ACC112 (cell line): ENCODE measurements around the gene ERGIC1.

ENCODE experiments used
- H2AFZ ChIP-seq: fragments of 200-600 bp; sonication (generic); one replicate; pipeline ENCODE4 v1.6.0; 2017; ENCODE audit warnings: antibody characterized with exemption, low read length; ENCODE audit not compliant: unreplicated experiment
- H3K27ac ChIP-seq: fragments of 200-600 bp; sonication (generic); 2 replicates; pipeline ENCODE4 v1.5.1; 2014; ENCODE audit warnings: low read depth, mild to moderate bottlenecking, antibody characterized with exemption, low read length, moderate library complexity
- H3K27me3 ChIP-seq: fragments of 200-600 bp; sonication (generic); 2 replicates; pipeline ENCODE4 v1.6.1; 2014; ENCODE audit warnings: mild to moderate bottlenecking, antibody characterized with exemption, low read length, moderate library complexity, mixed read lengths; ENCODE audit not compliant: insufficient read depth
- H3K36me3 ChIP-seq: fragments of 200-600 bp; sonication (generic); 2 replicates; pipeline ENCODE4 v1.6.1; 2016; ENCODE audit warnings: mild to moderate bottlenecking, antibody characterized with exemption, low read length, moderate library complexity, mixed read lengths; ENCODE audit not compliant: insufficient read depth
- H3K4me1 ChIP-seq: fragments of 200-600 bp; sonication (generic); one replicate; pipeline ENCODE4 v1.6.1; 2016; ENCODE audit warnings: low read length, mixed read lengths; ENCODE audit not compliant: insufficient read depth, unreplicated experiment, control insufficient read depth
- H3K4me3 ChIP-seq: fragments of 200-600 bp; sonication (generic); 2 replicates; pipeline ENCODE4 v1.5.1; 2014; ENCODE audit warnings: mild to moderate bottlenecking, low read depth, low read length
- H3K79me2 ChIP-seq: fragments of 200-600 bp; sonication (generic); one replicate; pipeline ENCODE4 v1.6.0; 2016; ENCODE audit warnings: low read length; ENCODE audit not compliant: control insufficient read depth, unreplicated experiment, insufficient read depth

The ERGIC1 gene

GRCh38 chr5:172959824-172960799 lies 126.1 kb downstream of the ERGIC1 start:
- Histone ChIP-seq H3K4me3 (peak overlapping the region; percentile 86), H3K27ac (peak overlapping the region; percentile 74), H2AFZ (peak overlapping the region; percentile 3), H3K36me3 (no peaks in the 10 kb centered on the region), H3K4me1 (peaks cover 22% of the 10 kb centered on the region), H3K27me3 (no peaks in the 10 kb centered on the region), H3K79me2 (peaks cover 21% of the 10 kb centered on the region)

GRCh38 chr5:172969921-172970320 lies 135.9 kb downstream of the ERGIC1 start:
- no peaks in the 10 kb centered on the region for H3K4me1 ChIP-seq
- no peak overlapping the region for H3K27ac ChIP-seq

GRCh38 chr5:172971482-172971881 lies 137.4 kb downstream of the ERGIC1 start:
- no peak overlapping the region for H3K27ac ChIP-seq
- H3K4me3 ChIP-seq = no peak overlapping the region
- no peaks in the 10 kb centered on the region for H3K27me3 ChIP-seq
- H3K4me1 ChIP-seq = no peaks in the 10 kb centered on the region
- H3K36me3 ChIP-seq = no peaks in the 10 kb centered on the region; the same call in 1 of the 2 replicates
- no peaks in the 10 kb centered on the region for H3K79me2 ChIP-seq
- no peak overlapping the region for H2AFZ ChIP-seq

More at GRCh38 chr5:172969921-172970320, 135.9 kb downstream of the ERGIC1 start:
- Histone ChIP-seq H3K79me2 (peaks cover 4% of the 10 kb centered on the region), H3K4me3 (no peak overlapping the region), H2AFZ (no peak overlapping the region), H3K36me3 (no peaks in the 10 kb centered on the region; the same call in 1 of the 2 replicates), H3K27me3 (no peaks in the 10 kb centered on the region)

- Histone ChIP-seq H3K36me3 (no peaks in the 10 kb centered on the region; the same call in 1 of the 2 replicates), H3K4me1 (no peaks in the 10 kb centered on the region), H2AFZ (no peak overlapping the region), H3K27ac (no peak overlapping the region), H3K27me3 (no peaks in the 10 kb centered on the region), H3K79me2 (no peaks in the 10 kb centered on the region), H3K4me3 (no peak overlapping the region)
These were observed 138.5 kb downstream of the ERGIC1 start for GRCh38 chr5:172972552-172972951.

GRCh38 chr5:172973127-172973916 lies 139.3 kb downstream of the ERGIC1 start:
- Histone ChIP-seq H3K27me3 (no peaks in the 10 kb centered on the region), H3K4me3 (no peak overlapping the region), H3K4me1 (no peaks in the 10 kb centered on the region), H3K27ac (no peak overlapping the region), H3K79me2 (no peaks in the 10 kb centered on the region), H2AFZ (no peak overlapping the region), H3K36me3 (no peaks in the 10 kb centered on the region)

- H3K36me3 ChIP-seq = no peaks in the 10 kb centered on the region
- H3K27me3 ChIP-seq = no peaks in the 10 kb centered on the region
- H3K4me3 ChIP-seq = no peak overlapping the region
- H3K79me2 ChIP-seq = no peaks in the 10 kb centered on the region
- no peak overlapping the region for H3K27ac ChIP-seq
- no peak overlapping the region for H2AFZ ChIP-seq
- no peaks in the 10 kb centered on the region for H3K4me1 ChIP-seq
These were observed 139.9 kb downstream of the ERGIC1 start for GRCh38 chr5:172973931-172974330.

GRCh38 chr5:172975289-172975688 lies 141.2 kb downstream of the ERGIC1 start:
- H3K4me3 ChIP-seq = no peak overlapping the region
- H3K27ac ChIP-seq = no peak overlapping the region
- no peak overlapping the region for H2AFZ ChIP-seq
- no peaks in the 10 kb centered on the region for H3K27me3 ChIP-seq
- no peaks in the 10 kb centered on the region for H3K4me1 ChIP-seq
- no peaks in the 10 kb centered on the region for H3K79me2 ChIP-seq
- H3K36me3 ChIP-seq = no peaks in the 10 kb centered on the region

- no peak overlapping the region for H2AFZ ChIP-seq
- H3K4me3 ChIP-seq = no peak overlapping the region
- H3K79me2 ChIP-seq = peaks cover 12% of the 10 kb centered on the region
- no peaks in the 10 kb centered on the region for H3K36me3 ChIP-seq
- no peaks in the 10 kb centered on the region for H3K4me1 ChIP-seq
- no peak overlapping the region for H3K27ac ChIP-seq
- H3K27me3 ChIP-seq = no peaks in the 10 kb centered on the region
These were observed 145.7 kb downstream of the ERGIC1 start for GRCh38 chr5:172979778-172980177.

GRCh38 chr5:172981931-172982330 lies 147.9 kb downstream of the ERGIC1 start:
- H3K36me3 ChIP-seq = peaks cover 4% of the 10 kb centered on the region; the same call in 1 of the 2 replicates
- H3K27ac ChIP-seq = no peak overlapping the region
- H3K79me2 ChIP-seq = peaks cover 31% of the 10 kb centered on the region
- H2AFZ ChIP-seq = no peak overlapping the region
- peaks cover 8% of the 10 kb centered on the region for H3K4me1 ChIP-seq
- no peak overlapping the region for H3K4me3 ChIP-seq
- no peaks in the 10 kb centered on the region for H3K27me3 ChIP-seq

- Histone ChIP-seq H3K4me3 (peak within 1 kb of the TSS; percentile 86), H3K27ac (peak within 1 kb of the TSS; percentile 79), H3K4me1 (peaks cover 8% of the 10 kb centered on the region), H3K36me3 (peaks cover 9% of the 10 kb centered on the region; the same call in 1 of the 2 replicates), H2AFZ (peak within 1 kb of the TSS; percentile 26), H3K27me3 (no peaks in the 10 kb centered on the region), H3K79me2 (peaks cover 47% of the 10 kb centered on the region)
These were observed 149.6 kb downstream of the ERGIC1 start, which contains the start of gene ATP6V0E1 for GRCh38 chr5:172983542-172984243. Gene ATP6V0E1, plus strand, starts transcription at chr5:172983771. Its CDS starts 90 bp downstream, at chr5:172983861.
